Measurements from ENCODE around the gene SHMT1.
"Not testable (repeated sequence)": the region's sequence is repeated elsewhere in the genome, so short reads cannot be mapped to it uniquely, and the experiment has no call there.

Gene SHMT1

GRCh38 chr17:18324140-18325050 lies 39.0 kb downstream of the SHMT1 start:
- peak in 1 of 3 donors; percentile 19 for DNase-seq

GRCh38 chr17:18323507-18324139 lies 39.7 kb downstream of the SHMT1 start:
- DNase-seq, result no peak

- peak; percentile 24 to 40 (median 25) for DNase-seq
Observed at GRCh38 chr17:18323007-18323406, 40.3 kb downstream of the SHMT1 start.

- no peak for DNase-seq
Observed at GRCh38 chr17:18322522-18322921, 40.8 kb downstream of the SHMT1 start.

GRCh38 chr17:18321309-18321708 lies 42.0 kb downstream of the SHMT1 start:
- DNase-seq, result no peak

- no peak for DNase-seq
Observed at GRCh38 chr17:18320301-18320700, 43.0 kb downstream of the SHMT1 start.

GRCh38 chr17:18319604-18320256 lies 43.6 kb downstream of the SHMT1 start:
- peak; percentile 51 to 55 (median 53) for DNase-seq

- DNase-seq, result no peak
Observed at GRCh38 chr17:18318771-18319450, 44.4 kb downstream of the SHMT1 start.

- peak; percentile 35 to 52 (median 52) for DNase-seq
Observed at GRCh38 chr17:18318117-18318516, 45.2 kb downstream of the SHMT1 start.

GRCh38 chr17:18315961-18316360 lies 47.4 kb downstream of the SHMT1 start:
- DNase-seq, result no peak

GRCh38 chr17:18315562-18315922 lies 47.8 kb downstream of the SHMT1 start:
- peak; percentile 44 to 72 (median 68) for DNase-seq

GRCh38 chr17:18314731-18315561 lies 48.4 kb downstream of the SHMT1 start, which contains the start of the genes SMCR8 and TOP3A:
Gene SMCR8 (plus strand): TSS chr17:18315293. CDS start chr17:18315790, 497 bp downstream.
Gene TOP3A (minus strand): TSS chr17:18314994. CDS start chr17:18314778, 216 bp downstream.
- DNase-seq, result peak; percentile 98

GRCh38 chr17:18314059-18314730 lies 49.2 kb downstream of the SHMT1 start:
- peak in 2 of 3 donors; percentile 23 to 24 for DNase-seq

- no peak for DNase-seq
Observed at GRCh38 chr17:18309202-18309601, 54.1 kb downstream of the SHMT1 start.

- not testable (repeated sequence) for DNase-seq
Observed at GRCh38 chr17:18303206-18303605, 60.1 kb downstream of the SHMT1 start.

GRCh38 chr17:18300725-18301480 lies 62.4 kb downstream of the SHMT1 start:
- peak; percentile 34 to 46 (median 40) for DNase-seq

GRCh38 chr17:18298061-18298460 lies 65.3 kb downstream of the SHMT1 start:
- DNase-seq, result not testable (repeated sequence)

GRCh38 chr17:18291718-18292540 lies 71.4 kb downstream of the SHMT1 start:
- DNase-seq, result no peak

GRCh38 chr17:18285296-18285695 lies 78.1 kb downstream of the SHMT1 start:
- no peak for DNase-seq
